GM18511 (cell line): ENCODE measurements around the gene CSNK1A1L.
"Not testable (repeated sequence)": the region's sequence is repeated elsewhere in the genome, so short reads cannot be mapped to it uniquely, and the experiment has no call there.

Experiments used
- ATAC-seq: cut with Tn5 transposase; IDR thresholded peaks from one replicate; pipeline ENCODE4 v1.9.1; 2021; ENCODE audit warnings: mild to moderate bottlenecking, moderate library complexity; ENCODE audit not compliant: unreplicated experiment

The CSNK1A1L gene

GRCh38 chr13:37059848-37060192, 45.6 kb downstream of the CSNK1A1L start:
- peak; percentile 32 for ATAC-seq

- peak; percentile 95 for ATAC-seq
These were observed 46.3 kb downstream of the CSNK1A1L start, which contains the start of gene SUPT20H for GRCh38 chr13:37058910-37059847. Gene SUPT20H (minus strand): TSS chr13:37059688. CDS start chr13:37051490, 8,198 bp downstream.

GRCh38 chr13:37056228-37056627, 49.2 kb downstream of the CSNK1A1L start:
- ATAC-seq = not testable (repeated sequence)
